BE2C (cell line): ENCODE measurements around the gene CNTNAP5.

Source experiments
- DNase-seq: peaks from one replicate; pipeline ENCODE4 v3.0.0-alpha.2; 2020
- H3K27me3 ChIP-seq: fragments of 250-450 bp; sonication (Bioruptor Pico); 2 replicates; pipeline ENCODE4 v1.5.1; 2020; ENCODE audit warnings: mild to moderate bottlenecking
- H3K36me3 ChIP-seq: fragments of 250-450 bp; sonication (Bioruptor Pico); 2 replicates; pipeline ENCODE4 v1.5.1; 2020; ENCODE audit warnings: mild to moderate bottlenecking
- H3K4me1 ChIP-seq: fragments of 250-450 bp; sonication (Bioruptor Pico); 2 replicates; pipeline ENCODE4 v1.5.1; 2020
- H3K4me3 ChIP-seq: 2 replicates; pipeline ENCODE4 v1.5.1; 2011; ENCODE audit warnings: low read depth, low read length
- H3K9me3 ChIP-seq: fragments of 250-450 bp; sonication (Bioruptor Pico); 2 replicates; pipeline ENCODE4 v1.5.1; 2020
- TF ChIP-seq, protein P1 (sequence below): IDR thresholded peaks from 2 replicates; pipeline ENCODE4 v1.5.1; 2012; ENCODE audit warnings: mild to moderate bottlenecking, low read depth, low read length

The CNTNAP5 gene

DNA sequence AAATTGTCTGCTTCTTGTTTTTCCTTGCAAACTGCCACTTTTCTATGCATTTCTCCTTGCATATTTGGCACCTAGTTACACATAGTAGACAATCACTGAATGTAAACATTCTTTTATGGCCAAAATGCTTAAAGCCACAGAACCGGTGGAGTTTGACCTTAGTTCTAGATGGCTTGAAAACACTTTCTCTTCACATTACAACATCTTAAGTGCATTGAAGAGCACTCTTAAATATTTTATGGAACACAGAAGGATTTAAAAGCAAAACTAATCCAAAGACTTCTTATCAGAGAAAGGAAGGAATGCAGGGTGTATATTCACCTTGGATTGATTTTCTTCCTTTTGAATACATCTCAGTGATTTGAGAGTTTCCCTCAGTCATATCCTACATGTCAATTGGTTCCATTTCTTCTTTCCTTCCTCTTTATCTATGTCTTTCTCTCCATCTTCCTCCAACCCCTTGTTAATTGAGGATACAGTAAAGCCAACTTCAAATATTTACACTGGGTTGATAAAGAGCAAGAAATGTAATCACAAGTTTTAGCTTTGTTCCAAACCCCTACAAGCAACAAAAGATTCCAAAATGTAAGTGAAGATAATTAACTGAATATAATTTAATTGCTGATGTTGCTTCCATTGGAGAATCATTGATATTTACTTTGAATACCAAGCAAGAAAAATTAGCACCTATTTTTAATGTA is 548.0 kb downstream of the CNTNAP5 start:
- DNase-seq = no peak
- TF ChIP-seq, protein P1, sequence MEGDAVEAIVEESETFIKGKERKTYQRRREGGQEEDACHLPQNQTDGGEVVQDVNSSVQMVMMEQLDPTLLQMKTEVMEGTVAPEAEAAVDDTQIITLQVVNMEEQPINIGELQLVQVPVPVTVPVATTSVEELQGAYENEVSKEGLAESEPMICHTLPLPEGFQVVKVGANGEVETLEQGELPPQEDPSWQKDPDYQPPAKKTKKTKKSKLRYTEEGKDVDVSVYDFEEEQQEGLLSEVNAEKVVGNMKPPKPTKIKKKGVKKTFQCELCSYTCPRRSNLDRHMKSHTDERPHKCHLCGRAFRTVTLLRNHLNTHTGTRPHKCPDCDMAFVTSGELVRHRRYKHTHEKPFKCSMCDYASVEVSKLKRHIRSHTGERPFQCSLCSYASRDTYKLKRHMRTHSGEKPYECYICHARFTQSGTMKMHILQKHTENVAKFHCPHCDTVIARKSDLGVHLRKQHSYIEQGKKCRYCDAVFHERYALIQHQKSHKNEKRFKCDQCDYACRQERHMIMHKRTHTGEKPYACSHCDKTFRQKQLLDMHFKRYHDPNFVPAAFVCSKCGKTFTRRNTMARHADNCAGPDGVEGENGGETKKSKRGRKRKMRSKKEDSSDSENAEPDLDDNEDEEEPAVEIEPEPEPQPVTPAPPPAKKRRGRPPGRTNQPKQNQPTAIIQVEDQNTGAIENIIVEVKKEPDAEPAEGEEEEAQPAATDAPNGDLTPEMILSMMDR = no peak
- no peaks in the 10 kb centered on the region for H3K9me3 ChIP-seq
- no peaks in the 10 kb centered on the region for H3K36me3 ChIP-seq
- no peaks in the 10 kb centered on the region for H3K4me1 ChIP-seq
- H3K4me3 ChIP-seq = no peak overlapping the region
- no peaks in the 10 kb centered on the region for H3K27me3 ChIP-seq

DNA sequence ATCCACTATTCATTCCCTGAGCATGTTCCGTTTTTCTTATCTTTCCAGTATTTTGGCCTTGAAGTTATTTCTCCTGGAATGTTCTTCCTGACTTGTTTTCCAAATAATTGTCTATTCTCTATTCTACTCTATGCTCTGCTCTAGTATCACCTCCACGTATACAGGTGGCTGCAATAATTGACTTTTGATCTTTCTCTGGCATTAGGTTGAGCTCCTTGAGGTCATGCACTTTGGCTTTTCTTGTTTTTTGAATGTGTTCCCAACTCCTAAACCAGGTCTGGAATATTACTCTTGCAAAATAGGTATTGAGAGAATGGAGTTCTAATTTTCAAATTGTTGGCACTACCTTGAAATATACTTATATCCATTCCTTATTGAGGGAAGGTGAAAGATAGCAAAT is 550.4 kb downstream of the CNTNAP5 start:
- no peak for DNase-seq
- TF ChIP-seq, protein P1 = no peak
- H3K4me3 ChIP-seq = no peak overlapping the region
- no peaks in the 10 kb centered on the region for H3K9me3 ChIP-seq
- H3K4me1 ChIP-seq = no peaks in the 10 kb centered on the region
- no peaks in the 10 kb centered on the region for H3K27me3 ChIP-seq
- H3K36me3 ChIP-seq = no peaks in the 10 kb centered on the region

DNA sequence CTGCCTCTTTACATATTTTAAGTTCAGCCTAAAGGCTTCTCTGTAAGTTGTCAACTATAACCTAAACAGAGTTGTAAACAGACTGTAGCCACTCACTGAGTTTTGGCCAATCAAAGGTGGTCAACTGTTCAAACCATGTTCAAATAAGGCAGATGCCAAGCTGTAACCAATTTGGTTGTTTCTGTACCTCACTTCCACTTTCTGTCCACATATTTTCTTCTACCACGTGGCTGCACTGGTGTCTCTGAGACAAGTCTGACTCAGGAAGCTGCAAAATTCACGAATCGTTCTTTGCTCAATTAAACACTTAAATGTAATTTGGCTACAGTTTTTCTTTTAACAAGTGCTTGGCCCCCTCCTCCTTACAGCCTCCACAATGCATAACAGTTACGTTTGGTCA is 555.2 kb downstream of the CNTNAP5 start:
- no peak for DNase-seq
- Histone ChIP-seq H3K4me1 (no peaks in the 10 kb centered on the region), H3K9me3 (no peaks in the 10 kb centered on the region), H3K27me3 (no peaks in the 10 kb centered on the region), H3K36me3 (no peaks in the 10 kb centered on the region), H3K4me3 (no peak overlapping the region)
- TF ChIP-seq, protein P1 = no peak

DNA sequence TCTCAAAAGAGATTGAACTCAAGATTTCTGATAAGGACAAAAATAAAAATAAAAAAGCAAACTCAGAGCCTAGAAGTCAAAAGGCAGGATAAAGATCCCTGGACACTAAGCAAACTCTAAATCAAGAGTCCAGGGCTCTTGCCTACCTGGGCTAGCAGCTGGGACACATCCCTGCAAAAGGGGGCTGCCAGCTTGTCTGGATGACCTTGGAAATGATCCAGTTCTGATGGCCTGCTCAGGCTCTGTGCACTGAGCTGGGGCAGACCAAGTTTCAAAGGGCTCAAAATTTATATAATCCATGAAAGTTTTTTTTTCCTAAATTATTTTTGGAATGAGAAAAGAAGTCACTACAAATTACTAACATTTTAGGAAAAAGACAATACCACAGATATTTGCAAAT is 557.3 kb downstream of the CNTNAP5 start:
- no peak for DNase-seq
- no peaks in the 10 kb centered on the region for H3K36me3 ChIP-seq
- H3K4me1 ChIP-seq = no peaks in the 10 kb centered on the region
- H3K27me3 ChIP-seq = no peaks in the 10 kb centered on the region
- no peaks in the 10 kb centered on the region for H3K9me3 ChIP-seq
- TF ChIP-seq, protein P1 = no peak
- H3K4me3 ChIP-seq = no peak overlapping the region

DNA sequence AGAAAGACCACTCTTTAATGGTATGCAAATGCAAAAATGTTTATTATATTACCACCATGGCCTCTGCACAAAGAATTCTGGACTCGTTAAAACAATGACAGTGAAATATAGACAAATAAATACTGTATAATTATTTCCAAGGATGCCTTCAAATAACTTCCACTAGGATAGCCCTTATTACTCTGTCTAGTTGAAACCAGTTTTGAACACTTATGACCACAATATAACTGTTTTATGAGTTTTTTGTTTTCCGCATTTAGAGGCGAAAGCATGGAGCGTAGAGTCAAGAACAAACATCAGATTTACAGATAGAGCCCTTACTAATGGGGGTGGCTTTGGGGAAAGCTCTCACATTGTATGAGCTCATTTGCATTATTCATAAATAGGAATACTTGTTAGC is 559.5 kb downstream of the CNTNAP5 start:
- no peaks in the 10 kb centered on the region for H3K27me3 ChIP-seq
- H3K9me3 ChIP-seq = no peaks in the 10 kb centered on the region
- H3K4me3 ChIP-seq = no peak overlapping the region
- no peak for DNase-seq
- H3K4me1 ChIP-seq = no peaks in the 10 kb centered on the region
- TF ChIP-seq, protein P1 = no peak
- H3K36me3 ChIP-seq = no peaks in the 10 kb centered on the region

DNA sequence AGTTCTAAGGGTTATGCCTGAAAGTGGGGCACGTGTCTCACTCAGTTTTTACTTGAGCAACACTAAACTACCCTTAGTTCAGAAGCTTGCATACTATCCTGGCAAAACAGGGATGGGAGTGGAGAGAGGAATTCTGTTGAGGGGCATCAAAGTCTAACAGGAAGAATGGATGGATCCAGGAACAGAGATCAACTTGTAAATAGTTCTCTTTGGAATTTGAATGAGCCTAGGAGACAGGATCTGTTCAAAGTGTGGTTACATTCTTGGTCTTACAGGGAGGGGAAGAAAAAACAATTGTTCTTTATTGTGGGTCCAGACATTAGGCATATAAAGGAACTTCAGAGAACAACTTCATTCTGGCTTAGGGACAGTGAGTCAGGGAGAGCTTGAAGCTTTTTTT is 560.2 kb downstream of the CNTNAP5 start:
- Histone ChIP-seq H3K4me1 (no peaks in the 10 kb centered on the region), H3K36me3 (no peaks in the 10 kb centered on the region), H3K9me3 (no peaks in the 10 kb centered on the region), H3K27me3 (no peaks in the 10 kb centered on the region), H3K4me3 (no peak overlapping the region)
- DNase-seq = no peak
- TF ChIP-seq, protein P1 = no peak
